HG03565 (cell line): ENCODE measurements around the gene CACNG7.

Experiments
- ATAC-seq: cut with Tn5 transposase; IDR thresholded peaks from one replicate; pipeline ENCODE4 v1.9.1; 2021; ENCODE audit warnings: mild to moderate bottlenecking, moderate library complexity; ENCODE audit not compliant: unreplicated experiment

CACNG7 gene

DNA sequence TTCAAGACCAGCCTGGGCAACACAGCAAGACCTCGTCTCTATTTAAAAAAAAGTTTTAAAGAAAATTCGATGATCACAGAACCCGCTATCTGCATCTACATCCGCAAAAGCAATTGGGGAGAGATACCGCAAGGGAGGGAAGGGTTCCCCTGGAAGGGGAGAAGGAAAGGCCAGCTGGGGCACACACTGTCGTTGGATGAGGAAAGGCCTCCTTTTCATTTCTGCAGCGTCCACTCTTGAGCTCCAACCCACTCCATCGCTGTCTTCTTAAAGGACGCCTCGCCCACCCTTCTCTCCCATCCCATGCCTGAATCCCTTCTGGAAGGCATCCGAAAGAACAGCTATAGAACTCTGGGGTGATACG, 30.3 kb upstream of the CACNG7 start:
- ATAC-seq = no peak

DNA sequence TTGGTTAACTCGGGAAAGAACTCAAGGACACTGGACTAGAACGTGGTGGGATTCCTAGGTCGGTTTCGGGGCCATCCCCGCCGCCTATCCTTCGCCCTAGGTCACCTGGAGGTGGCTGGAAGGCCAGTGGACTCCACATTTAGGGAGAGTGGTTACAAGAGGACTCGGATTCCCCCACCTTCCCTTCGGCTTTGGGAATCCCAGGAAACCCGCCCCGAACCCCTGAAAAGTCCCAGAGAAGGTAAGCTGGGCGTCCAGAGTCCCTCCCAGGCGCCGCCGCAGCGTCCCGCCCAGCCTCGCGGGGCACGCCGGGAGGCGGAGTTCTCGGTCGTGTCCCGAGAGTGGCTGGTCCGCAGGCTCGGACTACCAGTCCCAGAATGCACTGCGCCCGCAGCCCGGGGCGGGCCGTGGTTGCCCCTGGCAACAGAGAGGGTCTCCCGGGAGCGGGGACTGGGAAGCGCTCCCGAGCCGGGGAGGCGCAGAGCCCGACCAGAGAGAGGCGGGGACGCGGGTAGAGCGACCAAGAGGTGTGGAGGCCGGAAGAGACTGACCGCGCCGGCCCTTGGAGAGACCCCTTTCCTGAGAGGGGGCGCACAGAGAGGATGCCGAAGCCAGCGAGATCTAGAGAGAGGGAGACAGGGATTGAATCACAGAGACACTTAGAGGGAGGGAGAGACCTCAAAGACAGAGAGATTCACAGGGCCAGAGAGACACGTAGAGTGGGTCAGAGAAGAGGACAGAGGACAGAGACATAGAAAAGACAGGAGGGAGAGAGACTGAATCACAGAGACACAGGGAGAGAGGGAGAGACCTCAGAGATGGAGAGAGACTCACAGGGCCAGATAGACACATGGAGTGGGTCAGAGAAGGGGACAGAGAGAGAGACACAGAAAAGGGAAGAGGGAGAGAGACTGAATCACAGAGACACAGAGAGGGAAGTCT, 29.7 kb upstream of the CACNG7 start:
- peak; percentile 85 for ATAC-seq

DNA sequence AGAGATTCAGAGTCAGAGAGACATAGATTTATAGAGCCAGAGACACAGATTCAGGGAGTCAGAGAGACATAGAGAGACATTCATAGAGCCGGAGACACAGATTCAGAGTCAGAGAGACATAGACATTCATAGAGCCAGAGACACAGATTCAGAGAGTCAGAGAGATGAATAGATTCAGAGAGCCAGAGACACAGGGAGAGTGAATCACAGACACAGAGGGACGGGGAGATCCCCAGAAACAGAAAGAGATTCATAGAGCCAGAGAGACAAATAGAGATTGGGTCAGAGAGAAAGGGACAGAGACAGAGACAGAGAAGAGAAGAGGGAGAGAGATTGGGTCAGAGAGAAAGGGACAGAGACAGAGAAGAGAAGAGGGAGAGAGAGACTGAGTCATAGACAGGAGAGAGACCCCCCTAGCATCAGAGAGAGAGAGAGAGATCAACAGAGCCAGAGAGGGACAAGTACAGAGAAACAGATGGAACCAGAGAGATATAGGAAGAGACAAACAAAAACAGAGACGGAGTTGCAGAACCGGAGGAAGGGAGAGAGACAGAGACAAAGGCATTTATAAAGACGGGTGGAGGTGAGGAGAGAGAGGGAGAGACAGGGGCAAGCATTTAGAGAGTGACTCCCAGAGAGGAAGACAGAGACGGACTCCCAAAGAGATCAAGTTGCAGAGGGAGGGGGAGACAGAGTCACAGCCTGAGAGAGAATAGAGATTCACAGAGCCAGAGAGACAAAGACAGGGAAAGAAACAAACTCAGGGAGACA, 28.2 kb upstream of the CACNG7 start:
- no peak for ATAC-seq

DNA sequence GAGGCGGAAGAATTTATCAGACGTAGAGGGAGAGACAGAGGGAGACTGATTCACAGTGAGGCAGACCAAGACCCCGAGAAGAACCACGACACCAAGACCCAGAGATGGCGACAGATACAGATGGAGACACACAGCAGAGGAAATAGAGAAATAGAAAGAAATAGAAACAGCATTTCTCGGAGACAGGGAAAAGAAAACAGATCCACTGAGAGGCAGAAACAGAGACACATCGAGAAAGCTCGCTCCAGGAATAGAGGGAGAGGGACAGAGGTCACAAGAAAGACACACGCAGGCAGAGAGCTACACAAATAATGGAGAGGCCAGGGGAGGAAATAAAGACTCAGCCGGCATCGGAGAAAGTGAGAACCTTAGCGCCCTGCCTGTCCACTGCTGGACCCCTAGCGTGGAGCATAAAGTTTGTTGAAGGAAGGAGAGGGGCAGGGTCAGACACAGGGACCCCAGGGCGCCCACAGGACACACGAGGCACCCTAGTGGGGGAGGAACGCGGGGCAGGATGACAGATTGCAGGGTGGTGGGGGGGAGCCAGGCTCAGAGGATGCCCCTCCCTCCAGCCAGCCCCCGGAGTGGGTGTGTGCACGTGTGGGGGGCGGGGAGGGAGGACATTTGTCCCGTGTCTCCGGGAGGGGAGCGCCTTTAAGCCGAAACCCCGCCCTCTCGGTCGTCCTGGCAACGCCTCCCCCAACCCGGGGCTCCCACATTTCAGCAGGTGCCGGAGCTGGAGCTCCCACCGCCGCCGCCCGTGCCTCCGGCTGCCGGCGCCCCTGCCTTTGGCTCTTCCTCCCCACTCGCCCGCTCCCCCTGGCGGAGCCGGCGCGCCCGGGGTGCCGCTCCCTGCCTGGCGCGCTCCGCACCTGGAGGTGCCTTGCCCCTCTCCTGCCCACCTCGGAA, 27.3 kb upstream of the CACNG7 start, which contains the start of gene PRKCG:
Gene PRKCG (plus strand): TSS at position 716 of the 909 bp plus-strand sequence. CDS start 298 bp downstream, outside the sequence.
- no peak for ATAC-seq

DNA sequence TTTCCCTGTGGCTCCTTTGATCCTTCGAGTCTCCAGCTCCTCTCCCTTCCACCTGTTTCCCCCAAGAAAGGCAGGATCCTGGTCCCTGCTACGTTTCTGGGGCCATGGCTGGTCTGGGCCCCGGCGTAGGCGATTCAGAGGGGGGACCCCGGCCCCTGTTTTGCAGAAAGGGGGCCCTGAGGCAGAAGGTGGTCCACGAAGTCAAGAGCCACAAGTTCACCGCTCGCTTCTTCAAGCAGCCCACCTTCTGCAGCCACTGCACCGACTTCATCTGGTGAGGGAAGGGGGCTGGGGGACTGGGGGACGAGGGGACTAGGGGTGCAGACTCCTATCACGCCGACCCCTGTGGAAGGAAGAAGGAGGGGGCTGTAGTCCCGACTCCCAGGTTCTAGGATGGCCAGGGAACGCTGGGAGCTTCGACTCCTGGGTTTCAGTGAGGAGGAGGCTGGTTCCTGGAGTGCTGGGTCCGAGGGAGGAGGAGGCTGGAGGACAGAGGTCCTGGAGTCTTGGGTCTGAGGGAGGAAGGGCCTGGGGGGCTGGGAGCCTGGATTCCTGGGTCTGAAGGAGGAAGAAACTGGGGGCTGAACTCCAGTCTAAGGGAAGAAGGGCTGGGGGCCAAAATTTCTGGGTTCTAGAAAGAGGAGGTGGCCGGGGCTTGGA, 26.6 kb upstream of the CACNG7 start:
- no peak for ATAC-seq

DNA sequence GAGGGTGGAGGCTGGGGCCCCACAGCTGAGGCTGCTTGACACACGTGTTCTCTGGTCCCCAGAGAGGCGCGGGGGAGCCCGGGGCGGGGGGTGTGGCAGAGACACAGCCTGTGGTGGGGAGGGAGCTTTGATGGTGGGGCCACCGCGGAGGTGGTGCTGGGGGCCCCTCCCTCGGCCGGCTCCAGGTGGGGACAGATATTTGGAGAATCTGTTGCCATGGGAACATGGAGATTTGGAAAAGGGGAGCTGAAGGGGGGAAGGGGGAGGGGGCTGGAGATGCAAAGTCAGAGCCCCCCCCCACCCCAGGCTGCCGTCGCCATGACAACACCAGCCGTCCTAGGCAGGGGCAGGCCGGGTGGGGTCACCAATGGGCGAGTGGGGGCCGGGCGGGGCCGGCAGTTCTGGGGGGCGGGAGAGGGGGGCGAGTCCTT, 25.8 kb upstream of the CACNG7 start:
- ATAC-seq = no peak

DNA sequence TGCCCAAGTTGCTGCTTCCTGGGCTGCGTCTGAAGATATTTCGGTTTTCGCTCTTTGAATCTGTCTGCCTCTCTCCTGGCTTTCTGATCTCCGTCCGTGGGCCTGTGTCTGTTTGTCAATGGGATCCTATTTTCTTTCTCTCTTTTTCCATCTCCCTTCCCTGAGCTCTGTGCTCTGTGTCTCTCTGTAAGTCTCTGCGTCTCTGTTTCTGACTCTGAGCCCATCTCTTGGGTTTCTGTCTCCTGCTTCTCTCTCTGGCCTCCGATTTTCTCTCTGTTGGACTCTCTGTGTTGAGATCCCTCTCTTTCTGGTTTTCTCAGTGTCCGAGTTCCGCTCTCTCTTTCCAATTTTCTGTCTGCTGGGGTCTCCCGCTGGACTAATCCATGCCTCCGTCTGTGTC, 25.3 kb upstream of the CACNG7 start:
- ATAC-seq = no peak

DNA sequence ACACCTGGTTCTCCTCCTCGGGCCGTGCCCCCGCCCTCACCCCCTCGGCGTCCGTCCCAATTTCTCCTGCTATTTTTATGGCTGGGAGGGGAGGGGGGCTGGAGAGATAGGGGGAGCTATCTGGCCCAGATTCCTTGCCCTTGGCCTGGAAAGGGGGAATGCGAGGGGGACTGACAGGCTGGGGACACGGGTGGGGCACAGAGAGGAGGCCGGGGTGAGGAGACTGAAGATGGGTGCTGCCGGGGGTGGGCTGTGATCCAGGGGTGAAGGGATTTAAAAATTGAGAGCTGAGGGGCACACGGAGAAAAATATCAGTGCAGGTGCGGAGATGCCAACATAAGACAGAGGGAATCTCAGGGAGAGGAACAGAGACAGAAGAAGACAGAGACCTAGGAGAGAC, 24.8 kb upstream of the CACNG7 start:
- no peak for ATAC-seq

DNA sequence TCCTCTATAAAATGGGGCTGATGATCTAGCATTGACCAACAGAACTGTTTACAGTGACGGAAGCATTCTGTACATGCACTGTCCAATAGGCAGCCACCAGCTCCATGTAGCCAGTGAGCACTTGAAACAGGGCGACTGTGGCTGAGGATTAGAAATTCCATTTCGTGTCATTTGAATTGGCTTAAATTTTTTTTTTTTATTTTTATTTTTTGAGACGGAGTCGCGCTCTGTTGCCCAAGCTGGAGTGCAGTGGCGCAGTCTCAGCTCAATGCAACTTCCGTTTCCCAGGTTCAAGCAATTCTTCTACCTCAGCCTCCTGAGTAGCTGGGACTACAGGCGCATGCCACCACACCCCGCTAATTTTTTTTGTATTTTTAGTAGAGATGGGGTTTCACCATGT, 24.0 kb upstream of the CACNG7 start:
- ATAC-seq = no peak

DNA sequence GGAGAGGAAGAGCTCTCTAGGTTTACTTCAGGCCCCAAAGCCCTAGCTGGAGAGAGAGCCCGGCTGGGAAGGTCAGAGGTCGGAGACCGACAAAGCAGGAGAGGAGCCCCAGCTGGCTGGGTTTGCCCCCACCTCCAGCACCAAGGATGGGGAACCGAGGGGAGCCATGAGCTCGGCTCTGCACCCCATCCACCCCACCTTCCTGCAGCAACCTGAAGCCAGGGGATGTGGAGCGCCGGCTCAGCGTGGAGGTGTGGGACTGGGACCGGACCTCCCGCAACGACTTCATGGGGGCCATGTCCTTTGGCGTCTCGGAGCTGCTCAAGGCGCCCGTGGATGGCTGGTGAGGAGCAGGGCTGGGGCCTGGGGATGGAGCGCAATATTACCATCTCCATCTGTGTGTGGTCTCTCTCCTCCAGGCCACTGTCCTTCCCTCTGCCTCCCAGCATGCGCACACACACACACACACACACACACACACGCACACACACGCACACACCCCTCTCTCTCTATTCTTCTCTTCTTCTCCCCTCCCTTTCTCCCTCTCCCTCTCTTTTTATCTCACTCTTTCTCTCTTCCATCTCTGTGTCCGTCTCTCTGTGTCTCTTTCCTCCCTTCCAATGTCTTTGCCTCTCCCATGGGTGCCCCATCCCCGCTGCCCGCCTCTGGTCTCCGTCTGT, 16.6 kb upstream of the CACNG7 start:
- no peak for ATAC-seq

DNA sequence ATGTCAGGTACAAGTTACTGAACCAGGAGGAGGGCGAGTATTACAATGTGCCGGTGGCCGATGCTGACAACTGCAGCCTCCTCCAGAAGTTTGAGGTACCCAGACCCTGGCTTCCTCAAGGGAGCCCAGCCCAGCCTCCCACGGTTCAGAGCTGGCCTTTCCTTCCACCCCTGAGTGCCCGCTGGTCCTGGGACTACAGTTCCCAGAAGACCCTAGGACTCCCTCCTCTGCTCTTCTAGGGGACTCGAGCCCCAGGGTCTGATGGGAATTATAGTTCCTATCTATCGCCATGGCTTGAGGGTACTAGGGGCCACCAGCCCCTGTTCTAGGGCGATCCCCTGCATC, 16.1 kb upstream of the CACNG7 start:
- no peak for ATAC-seq

DNA sequence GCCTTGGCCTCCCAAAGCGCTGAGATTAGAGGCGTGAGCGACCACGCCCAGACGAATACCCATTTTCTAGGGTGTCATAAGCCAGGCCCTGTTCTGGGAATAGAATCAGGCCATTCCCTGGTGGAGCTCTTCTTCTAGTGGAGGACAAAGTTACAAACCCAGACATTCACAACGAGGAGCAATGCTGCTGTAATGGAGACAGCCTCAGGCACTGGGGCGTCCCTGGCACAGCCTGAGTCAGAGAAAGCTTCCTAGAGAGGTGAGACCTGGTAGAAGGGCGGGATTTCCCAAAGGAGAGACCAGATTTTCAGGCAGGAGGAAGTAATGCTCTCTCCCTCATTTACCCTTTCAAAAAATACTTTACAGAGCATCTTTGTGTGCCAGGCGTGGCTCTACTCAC, 14.4 kb upstream of the CACNG7 start:
- ATAC-seq = no peak

DNA sequence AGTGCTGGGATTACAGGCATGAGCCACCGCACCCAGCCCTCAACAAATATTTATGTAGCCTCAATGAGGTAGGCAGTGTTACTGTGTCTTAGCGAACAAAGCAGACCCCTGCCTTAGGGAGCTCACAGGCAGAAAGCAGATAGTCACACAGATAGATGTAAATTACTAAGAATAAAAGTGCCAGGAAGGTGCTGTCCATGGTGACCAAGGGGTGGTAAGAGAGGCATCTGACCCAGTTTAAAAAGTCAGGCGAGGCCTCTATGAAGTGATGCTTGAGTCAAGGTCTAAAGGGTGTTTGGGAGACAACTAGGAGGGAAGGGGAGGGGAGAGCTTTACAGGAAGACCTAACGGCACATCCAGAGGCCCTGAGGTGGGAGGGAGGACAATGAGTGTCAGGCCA, 12.4 kb upstream of the CACNG7 start:
- ATAC-seq = no peak

DNA sequence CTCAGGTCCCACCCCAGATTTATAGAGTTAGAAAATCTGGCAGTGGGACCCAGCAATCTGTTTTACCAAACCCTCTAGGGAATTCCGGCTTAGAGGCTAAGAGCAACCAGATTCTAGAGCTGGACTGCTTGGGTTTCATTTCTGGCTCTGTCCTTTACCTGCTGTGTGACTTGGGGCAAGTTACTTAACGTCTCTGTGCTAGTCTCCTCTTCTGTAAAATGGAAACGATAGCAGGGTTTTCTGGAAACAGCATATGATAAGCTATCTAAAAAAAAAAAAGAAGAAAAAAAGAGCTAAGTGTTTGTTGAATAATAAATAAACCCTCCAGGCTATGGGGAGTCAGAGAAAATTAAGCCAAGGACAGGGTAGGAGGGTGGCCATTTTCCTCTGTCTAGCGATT, 11.6 kb upstream of the CACNG7 start:
- no peak for ATAC-seq

DNA sequence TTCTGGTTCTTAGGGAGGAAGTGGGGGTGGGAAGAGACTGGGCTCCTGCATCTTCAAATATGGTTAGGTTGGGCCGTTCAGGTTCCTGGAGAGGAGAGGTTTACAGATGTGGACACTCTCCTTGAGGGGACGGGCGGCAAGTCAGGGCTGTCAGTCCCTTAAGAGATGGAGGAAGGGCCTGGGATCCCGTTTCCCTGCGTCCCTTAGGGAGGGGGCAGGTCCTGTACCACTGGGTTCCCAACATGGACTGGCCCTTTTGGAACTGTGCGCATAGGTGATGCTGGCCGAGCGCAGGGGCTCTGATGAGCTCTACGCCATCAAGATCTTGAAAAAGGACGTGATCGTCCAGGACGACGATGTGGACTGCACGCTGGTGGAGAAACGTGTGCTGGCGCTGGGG, 10.9 kb upstream of the CACNG7 start:
- ATAC-seq = no peak

DNA sequence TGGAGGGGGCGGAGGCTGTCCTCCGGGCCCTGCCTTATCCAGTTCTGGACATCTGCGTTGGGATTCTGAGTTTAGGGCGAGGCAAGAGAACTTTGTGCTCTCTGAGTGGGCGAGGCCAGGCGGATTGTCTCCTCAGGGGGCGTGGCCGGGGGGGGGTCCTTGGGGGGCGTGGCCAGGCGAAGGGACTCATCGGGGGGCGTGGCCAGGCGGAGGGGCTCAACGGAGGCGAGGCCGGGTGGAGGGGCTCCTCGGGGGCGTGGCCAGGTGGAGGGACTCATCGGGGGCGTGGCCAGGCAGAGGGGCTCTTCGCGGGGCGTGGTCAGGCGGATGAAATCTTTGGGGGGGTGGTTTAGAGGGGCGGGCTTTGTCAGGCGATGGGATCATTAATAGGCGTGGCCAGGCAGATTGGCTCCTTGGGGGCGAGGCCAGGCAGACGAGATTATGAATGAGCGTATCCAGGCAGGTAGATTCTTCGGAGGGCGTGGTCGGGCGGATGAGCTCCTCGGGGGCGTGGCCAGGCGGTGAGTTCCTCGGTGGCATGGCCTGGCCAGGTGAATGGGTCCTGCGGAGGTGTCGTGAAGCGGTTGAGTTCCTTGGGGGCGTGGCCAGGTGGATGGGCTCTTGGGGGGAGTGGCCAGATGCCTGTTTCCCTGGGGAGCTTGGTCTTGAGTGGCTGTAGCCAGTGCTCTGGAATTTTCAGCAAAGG, 10.3 kb upstream of the CACNG7 start:
- no peak for ATAC-seq

DNA sequence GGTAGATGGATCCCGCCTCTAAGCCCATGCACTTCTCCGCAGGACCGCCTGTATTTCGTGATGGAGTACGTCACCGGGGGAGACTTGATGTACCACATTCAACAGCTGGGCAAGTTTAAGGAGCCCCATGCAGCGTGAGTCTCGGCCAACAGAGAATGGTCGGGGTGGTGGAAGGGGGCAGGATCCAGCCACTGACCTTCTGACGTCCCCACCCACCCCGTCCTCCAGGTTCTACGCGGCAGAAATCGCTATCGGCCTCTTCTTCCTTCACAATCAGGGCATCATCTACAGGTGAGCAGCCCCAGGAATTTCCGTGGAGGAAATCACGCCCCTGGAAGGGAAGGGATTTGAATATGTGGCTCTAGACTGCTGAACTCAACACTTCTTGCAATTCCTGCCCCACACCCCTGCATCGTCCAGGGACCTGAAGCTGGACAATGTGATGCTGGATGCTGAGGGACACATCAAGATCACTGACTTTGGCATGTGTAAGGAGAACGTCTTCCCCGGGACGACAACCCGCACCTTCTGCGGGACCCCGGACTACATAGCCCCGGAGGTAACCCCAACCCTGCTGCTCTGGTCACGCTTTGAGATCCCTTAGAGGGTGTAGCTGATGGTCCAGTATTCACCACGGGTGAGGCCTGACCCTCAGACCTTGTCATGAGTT, 8.8 kb upstream of the CACNG7 start:
- ATAC-seq = no peak

DNA sequence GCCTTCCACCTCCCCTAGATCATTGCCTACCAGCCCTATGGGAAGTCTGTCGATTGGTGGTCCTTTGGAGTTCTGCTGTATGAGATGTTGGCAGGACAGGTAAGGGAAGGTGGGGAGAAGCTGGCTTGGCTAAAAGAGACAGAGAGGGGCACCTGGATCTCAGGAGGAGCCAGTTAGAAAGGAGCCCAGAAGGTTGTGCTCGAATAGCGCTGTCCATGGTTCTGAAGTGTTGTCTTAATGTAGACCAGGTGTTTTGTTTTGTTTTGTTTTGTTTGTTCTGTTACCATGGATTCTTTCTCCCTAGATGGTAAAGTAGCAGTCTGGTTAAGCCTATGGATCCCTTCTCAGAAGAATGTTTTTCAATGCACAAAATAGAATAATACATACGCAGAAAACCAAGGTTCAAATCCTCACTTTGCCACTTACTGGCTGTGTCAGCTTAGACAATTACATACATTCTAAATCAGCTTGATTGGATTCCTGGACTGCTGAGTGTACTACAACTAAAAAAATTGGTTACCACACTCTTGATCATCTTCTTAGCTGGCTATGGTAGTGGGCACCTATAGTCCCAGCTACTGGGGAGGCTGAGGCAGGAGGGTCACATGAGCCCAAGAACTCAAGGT, 5.9 kb upstream of the CACNG7 start:
- no peak for ATAC-seq
